Ishikawa (cell line): ENCODE results near the gene COL4A2.

Experiments used
- FOXM1 ChIP-seq: IDR thresholded peaks from 2 replicates; pipeline ENCODE4 v1.6.1; 2012; ENCODE audit warnings: low read depth, borderline replicate concordance
- REST ChIP-seq: IDR thresholded peaks from 2 replicates; pipeline ENCODE4 v1.6.1; 2012; ENCODE audit warnings: low read depth, mild to moderate bottlenecking
- TAF1 ChIP-seq: IDR thresholded peaks from 2 replicates; pipeline ENCODE4 v1.6.1; 2012; ENCODE audit warnings: low read depth, mild to moderate bottlenecking
- TCF12 ChIP-seq: IDR thresholded peaks from 2 replicates; pipeline ENCODE4 v1.6.1; 2012; ENCODE audit warnings: low read depth
- YY1 ChIP-seq: IDR thresholded peaks from 2 replicates; pipeline ENCODE4 v1.6.1; 2012; ENCODE audit warnings: low read depth

- no peak for TF ChIP-seq YY1
- no peak for TF ChIP-seq TCF12
- TF ChIP-seq TAF1 = no peak
- TF ChIP-seq FOXM1 = no peak
- no peak for TF ChIP-seq REST
Measured at GRCh38 chr13:110346661-110347067, 39.6 kb downstream of the COL4A2 start.
